OCI-LY7 (cell line): Measurements from ENCODE around the gene DCAF15. TPM values are rescaled to one million over a fixed set of nuclear protein-coding genes. Genes with fewer than 3 reads are reported as not detected.

Experiments used
- BruUV-seq: library from RNA; stranded (reverse); fragments of 400-500 nt; replicated peaks from 2 replicates; lab custom pipeline; 2021; lab: Mats Ljungman, UMichigan
- CTCF ChIA-PET: fragments of 300-600 bp; sonication (Branson Sonifier 250); formaldehyde crosslinking; loops from one replicate; lab custom pipeline; 2022; ENCODE audit warnings: antibody characterized with exemption; ENCODE audit not compliant: unreplicated experiment; lab: Charles Lee
- POLR2A ChIA-PET: fragments of 300-600 bp; sonication (Branson Sonifier 250); formaldehyde crosslinking; loops from one replicate; lab custom pipeline; 2022; ENCODE audit warnings: antibody characterized with exemption; lab: Charles Lee
- DNase-seq: peaks from one replicate; pipeline ENCODE4 v3.0.0-alpha.2; 2015; ENCODE audit warnings: low spot score
- H2AFZ ChIP-seq: fragments of 200-600 bp; sonication (generic), shearing (Covaris generic); 2 replicates; pipeline ENCODE4 v1.6.1; 2014; ENCODE audit warnings: mild to moderate bottlenecking, antibody characterized with exemption, low read length, moderate library complexity
- H3K27ac ChIP-seq: fragments of 200-600 bp; sonication (generic); 2 replicates; pipeline ENCODE4 v1.5.1; 2014; ENCODE audit warnings: mixed run types, low read depth, mild to moderate bottlenecking, moderate library complexity, low read length, inconsistent platforms; ENCODE audit not compliant: poor library complexity, severe bottlenecking
- H3K36me3 ChIP-seq: fragments of 200-600 bp; sonication (generic); 2 replicates; pipeline ENCODE4 v1.6.1; 2014; ENCODE audit warnings: mild to moderate bottlenecking, antibody characterized with exemption, low read length, moderate library complexity, mixed read lengths; ENCODE audit not compliant: insufficient read depth
- H3K4me1 ChIP-seq: fragments of 200-600 bp; sonication (generic); 2 replicates; pipeline ENCODE4 v1.5.1; 2014; ENCODE audit warnings: mild to moderate bottlenecking, low read length; ENCODE audit not compliant: insufficient read depth, poor library complexity, severe bottlenecking
- H3K4me2 ChIP-seq: fragments of 200-600 bp; sonication (generic); 2 replicates; pipeline ENCODE4 v1.6.1; 2014; ENCODE audit warnings: mild to moderate bottlenecking, low read length
- H3K4me3 ChIP-seq: fragments of 200-600 bp; sonication (generic); 2 replicates; pipeline ENCODE4 v1.5.1; 2014; ENCODE audit warnings: mild to moderate bottlenecking, low read depth, low read length; ENCODE audit not compliant: poor library complexity, severe bottlenecking
- H3K79me2 ChIP-seq: fragments of 200-600 bp; sonication (generic); 2 replicates; pipeline ENCODE4 v1.6.1; 2016; ENCODE audit warnings: low read depth, mild to moderate bottlenecking, low read length, moderate library complexity, mixed read lengths; ENCODE audit not compliant: insufficient read depth
- H3K9me2 ChIP-seq: fragments of 200-600 bp; sonication (generic); 2 replicates; pipeline ENCODE4 v1.6.1; 2016; ENCODE audit warnings: mild to moderate bottlenecking, low read length, mixed read lengths; ENCODE audit not compliant: insufficient read depth
- H3K9me3 ChIP-seq: fragments of 200-600 bp; sonication (generic); 2 replicates; pipeline ENCODE4 v1.6.1; 2014; ENCODE audit warnings: mild to moderate bottlenecking, mixed run types, low read length, mixed read lengths
- H4K20me1 ChIP-seq: fragments of 200-600 bp; sonication (generic); 2 replicates; pipeline ENCODE4 v1.6.1; 2014; ENCODE audit warnings: mild to moderate bottlenecking, antibody characterized with exemption, low read length, moderate library complexity, mixed read lengths; ENCODE audit not compliant: insufficient read depth
- CTCF ChIP-seq: fragments of 200-600 bp; sonication (generic); conservative IDR thresholded peaks from 2 replicates; pipeline ENCODE4 v1.5.1; 2014; ENCODE audit warnings: mild to moderate bottlenecking, antibody characterized with exemption, low read length, moderate library complexity, mixed read lengths
- EZH2phosphoT487 ChIP-seq: fragments of 200-600 bp; sonication (generic); IDR thresholded peaks from 2 replicates; pipeline ENCODE4 v1.6.1; 2018; ENCODE audit warnings: low read depth, borderline replicate concordance, mild to moderate bottlenecking, mixed run types, antibody characterized with exemption, low read length, moderate library complexity, mixed read lengths
- intact Hi-C: fragments of 100-400 bp; cut with micrococcal nuclease; formaldehyde crosslinking; loops from one replicate; pipeline ENCODE4 v1.10.0; 2022; ENCODE audit not compliant: unreplicated experiment
- total RNA-seq, 2 experiments: library from RNA; depleted of rRNA in 1 of 2; stranded (reverse); fragments of >200 nt in 1 of 2; shearing (Covaris generic) in 1 of 2; gene quantifications; 2 replicates each; pipeline ENCODE4 v1.2.3, GENCODE V29; 2014 to 2022

DCAF15 gene
- total RNA-seq, 2 experiments from 2014 or later: 71.3 to 86.2 TPM

- Histone ChIP-seq H4K20me1 (no peaks in the 10 kb centered on the region), H3K4me2 (peak overlapping the region; percentile 3; the same call in 1 of the 2 replicates), H3K27ac (peak overlapping the region; percentile 20), H3K36me3 (peaks cover 30% of the 10 kb centered on the region; the same call in 1 of the 2 replicates), H2AFZ (no peak overlapping the region), H3K9me2 (no peaks in the 10 kb centered on the region), H3K79me2 (no peaks in the 10 kb centered on the region), H3K9me3 (no peaks in the 10 kb centered on the region), H3K4me1 (peaks cover 76% of the 10 kb centered on the region), H3K4me3 (no peak overlapping the region)
- ChIA-PET POLR2A (interaction anchor here (0.6 to 6.1 kb wide), 2 partner anchors 22 to 43 kb away, joined by 8 to 39 read pairs; partner anchors contain the start of gene RFX1), CTCF (no interaction called here)
- no TSS peak for BruUV-seq
- intact Hi-C loops: no loop called here
- TF ChIP-seq EZH2phosphoT487 (no peak), CTCF (no peak)
- no peak for DNase-seq
Observed at GRCh38 chr19:13981988-13982501, 29.7 kb downstream of the DCAF15 start.

DNA sequence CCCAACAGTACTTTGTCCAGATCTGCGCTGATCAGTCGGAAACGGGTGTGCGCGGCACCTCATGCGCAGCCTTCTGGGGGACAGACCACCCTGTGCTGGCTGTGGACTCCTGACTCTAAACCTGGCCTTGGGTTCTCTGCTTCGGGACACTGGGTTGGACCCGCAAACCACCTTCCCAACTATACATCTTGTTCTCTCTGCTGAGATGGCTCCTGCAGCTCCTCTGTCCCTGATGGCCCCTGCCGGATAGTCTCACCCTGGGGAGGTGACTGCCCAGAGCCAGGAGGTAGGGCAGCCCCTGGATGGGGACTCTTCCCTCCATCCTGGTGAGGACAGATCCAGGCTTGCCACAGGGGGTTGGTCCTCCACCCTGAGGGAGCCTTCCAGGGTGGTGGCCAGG is 30.5 kb downstream of the DCAF15 start:
- H3K9me2 ChIP-seq: no peaks in the 10 kb centered on the region
- peak overlapping the region; percentile 61 for H3K27ac ChIP-seq
- peak overlapping the region; percentile 21 for H3K4me3 ChIP-seq
- peak overlapping the region; percentile 66 for H3K4me2 ChIP-seq
- ChIA-PET CTCF (no interaction called here), POLR2A (interaction anchor here (0.6 to 6.1 kb wide), 2 partner anchors 21 to 44 kb away, joined by 8 to 39 read pairs; partner anchors contain the start of gene RFX1)
- H2AFZ ChIP-seq: no peak overlapping the region; the same call in 1 of the 2 replicates
- TF ChIP-seq EZH2phosphoT487 (no peak), CTCF (no peak)
- intact Hi-C loops: no loop called here
- H3K9me3 ChIP-seq: no peaks in the 10 kb centered on the region
- peaks cover 84% of the 10 kb centered on the region for H3K4me1 ChIP-seq
- no peaks in the 10 kb centered on the region for H4K20me1 ChIP-seq
- no peak for DNase-seq
- no peaks in the 10 kb centered on the region for H3K79me2 ChIP-seq
- H3K36me3 ChIP-seq: peaks cover 29% of the 10 kb centered on the region; the same call in 1 of the 2 replicates
- no TSS peak for BruUV-seq

DNA sequence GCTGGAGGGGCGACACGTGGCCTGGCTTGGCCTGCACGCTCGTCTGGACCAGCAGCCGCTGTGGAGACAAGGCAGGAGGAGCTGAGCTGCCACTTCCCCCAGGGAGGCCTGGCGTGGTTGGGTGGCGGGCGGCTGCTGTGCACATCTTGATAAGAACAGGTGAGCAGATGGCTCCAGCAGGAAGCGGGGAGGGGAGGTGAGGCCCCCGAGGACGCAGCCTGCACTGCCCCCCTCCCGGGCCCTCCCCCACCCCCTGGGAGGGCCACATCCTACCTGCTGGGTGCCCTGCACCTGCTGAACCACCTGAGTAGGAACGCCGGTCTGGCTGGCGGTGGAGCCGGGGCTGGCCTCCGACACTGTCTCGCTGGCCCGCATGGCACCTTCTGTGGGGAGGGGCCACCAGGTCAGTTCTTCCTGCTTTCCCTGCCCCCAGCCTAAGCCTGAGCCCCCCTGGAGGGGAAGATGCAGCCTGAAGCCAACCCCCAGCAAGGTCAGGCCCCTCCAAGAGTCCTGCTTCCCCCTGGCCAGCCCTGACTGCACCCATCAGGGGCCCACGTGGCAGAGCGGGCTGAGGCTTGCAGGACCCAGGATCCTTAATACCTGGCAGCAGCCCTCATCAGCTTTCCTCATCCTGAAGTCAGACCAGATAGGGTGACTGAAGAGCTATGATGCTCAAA is 31.0 kb downstream of the DCAF15 start:
- DNase-seq: peak; percentile 74
- POLR2A ChIA-PET: interaction anchor here (0.7 to 6.1 kb wide), 2 partner anchors 21 to 163 kb away, joined by 5 to 39 read pairs; partner anchors contain the start of gene RFX1
- H3K4me3 ChIP-seq: peak overlapping the region; percentile 21
- peak overlapping the region; percentile 66 for H3K4me2 ChIP-seq
- no peaks in the 10 kb centered on the region for H3K9me3 ChIP-seq
- H3K79me2 ChIP-seq: no peaks in the 10 kb centered on the region
- intact Hi-C loops: no loop called here
- no peak for TF ChIP-seq EZH2phosphoT487
- H3K4me1 ChIP-seq: peaks cover 84% of the 10 kb centered on the region
- CTCF ChIA-PET: no interaction called here
- no peak overlapping the region; the same call in 1 of the 2 replicates for H2AFZ ChIP-seq
- no peaks in the 10 kb centered on the region for H4K20me1 ChIP-seq
- no peaks in the 10 kb centered on the region for H3K9me2 ChIP-seq
- peaks cover 32% of the 10 kb centered on the region; the same call in 1 of the 2 replicates for H3K36me3 ChIP-seq
- peak overlapping the region; percentile 61 for H3K27ac ChIP-seq
- BruUV-seq: no TSS peak
